Psoas muscle (tissue), 8 donors: ENCODE measurements around the gene ABRACL. TPM values are rescaled to one million over a fixed set of nuclear protein-coding genes. Genes with fewer than 3 reads are reported as not detected.

Experiments
- ATAC-seq, 4 donors: fragments of 200-7000 bp; cut with Tn5 transposase; one replicate each; pipeline ENCODE4 v1.9.1; 2020; ENCODE audit warnings: moderate library complexity in 3 of 4, mild to moderate bottlenecking in 2 of 4
- DNase-seq, 2 donors: peaks; one replicate each; pipeline ENCODE4 v3.0.0-alpha.2; 2020
- H3K27ac ChIP-seq: fragments of 200-600 bp; one replicate; pipeline ENCODE4 v1.8.0; 2022
- H3K27me3 ChIP-seq, 3 donors: fragments of 200-600 bp in 1 of 3; one replicate each; pipeline versions ENCODE4 v1.6.1 to v1.8.0; 2013 to 2022; ENCODE audit warnings: low read length in 2 of 3, mild to moderate bottlenecking in 2 of 3, moderate library complexity in 1 of 3; ENCODE audit not compliant: insufficient read depth in 3 of 3
- H3K36me3 ChIP-seq, 2 donors: fragments of 200-600 bp in 1 of 2; one replicate each; pipeline versions ENCODE4 v1.6.1 to v1.8.0; 2013 to 2022; ENCODE audit warnings: low read depth in 1 of 2, mild to moderate bottlenecking in 1 of 2, moderate library complexity in 1 of 2; ENCODE audit not compliant: insufficient read depth in 1 of 2
- H3K4me1 ChIP-seq: fragments of 200-600 bp; one replicate; pipeline ENCODE4 v1.8.0; 2022
- H3K4me3 ChIP-seq: fragments of 200-600 bp; one replicate; pipeline ENCODE4 v1.8.0; 2022; ENCODE audit warnings: mild to moderate bottlenecking
- H3K9me3 ChIP-seq: fragments of 200-600 bp; one replicate; pipeline ENCODE4 v1.8.0; 2022
- WGBS, 3 donors: extraction: QIAGEN DNeasy Blood & Tissue Kit; methylation state at CpG; one replicate each; pipeline versions ENCODE4 v1.1.6 to v1.1.7; 2013; 5-methylcytosine and 5-hydroxymethylcytosine counted together
- intact Hi-C, 2 donors: fragments of 100-400 bp; cut with DNase I; formaldehyde crosslinking; loops; one replicate each; pipeline versions ENCODE4 v1.11.0 to v1.14.2; 2022
- polyA plus RNA-seq, 3 donors: library from polyadenylated mRNA; stranded (reverse); fragments of 200-250 nt; gene quantifications; one replicate each; pipeline ENCODE4 v1.2.3, GENCODE V29; 2013
- total RNA-seq, 4 donors: library from RNA; stranded (reverse); fragmentation: NEBNext Ultra II Directional in 2 of 4; extraction: Animal tissue kit (Norgen Biotek cat#: 25700) in 2 of 4; gene quantifications; one replicate each; pipeline versions ENCODE4 v1.2.1 to v1.2.4, GENCODE V29; 2021 to 2023
- TF ChIP-seq, protein P1 (sequence below): fragments of 200-600 bp; IDR thresholded peaks from one replicate; pipeline ENCODE4 v1.8.0; 2022; ENCODE audit warnings: antibody characterized with exemption
- donor health status: healthy with polysubstance abuse.
- donor health status: DM: no; HTN: no; CAD: no; lungs with moderate emphysema.
- donor health status: Bipolar disorder and iron deficiency.
- donor health status: healthy.
- donor health status: DM: yes; HTN: yes; CAD: no.
- donor health status: DM: no; HTN: no; CAD: no.
- donor health status: DM: no; HTN: no; CAD: no.
- donor health status: DM: yes; HTN: yes; CAD: no.

The ABRACL gene
- total and polyA plus RNA-seq, 7 donors: 0.92 to 6.3 (median 2.2) TPM

GRCh38 chr6:139014945-139015344, 13.6 kb upstream of the ABRACL start:
- no peaks in the 10 kb centered on the region for H3K4me1 ChIP-seq
- no peak overlapping the region for H3K27ac ChIP-seq
- WGBS, 3 donors: 56 to 69% (median 65%) methylated on average over 3 of the region's 3 CpGs
- TF ChIP-seq, protein P1, sequence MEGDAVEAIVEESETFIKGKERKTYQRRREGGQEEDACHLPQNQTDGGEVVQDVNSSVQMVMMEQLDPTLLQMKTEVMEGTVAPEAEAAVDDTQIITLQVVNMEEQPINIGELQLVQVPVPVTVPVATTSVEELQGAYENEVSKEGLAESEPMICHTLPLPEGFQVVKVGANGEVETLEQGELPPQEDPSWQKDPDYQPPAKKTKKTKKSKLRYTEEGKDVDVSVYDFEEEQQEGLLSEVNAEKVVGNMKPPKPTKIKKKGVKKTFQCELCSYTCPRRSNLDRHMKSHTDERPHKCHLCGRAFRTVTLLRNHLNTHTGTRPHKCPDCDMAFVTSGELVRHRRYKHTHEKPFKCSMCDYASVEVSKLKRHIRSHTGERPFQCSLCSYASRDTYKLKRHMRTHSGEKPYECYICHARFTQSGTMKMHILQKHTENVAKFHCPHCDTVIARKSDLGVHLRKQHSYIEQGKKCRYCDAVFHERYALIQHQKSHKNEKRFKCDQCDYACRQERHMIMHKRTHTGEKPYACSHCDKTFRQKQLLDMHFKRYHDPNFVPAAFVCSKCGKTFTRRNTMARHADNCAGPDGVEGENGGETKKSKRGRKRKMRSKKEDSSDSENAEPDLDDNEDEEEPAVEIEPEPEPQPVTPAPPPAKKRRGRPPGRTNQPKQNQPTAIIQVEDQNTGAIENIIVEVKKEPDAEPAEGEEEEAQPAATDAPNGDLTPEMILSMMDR: no peak
- ATAC-seq (no peak), DNase-seq (no peak)
- H3K27me3 ChIP-seq: no peaks in the 10 kb centered on the region
- H3K36me3 ChIP-seq: no peaks in the 10 kb centered on the region
- no peaks in the 10 kb centered on the region for H3K9me3 ChIP-seq
- no peak overlapping the region for H3K4me3 ChIP-seq
- intact Hi-C loops: no loop called here

- Histone ChIP-seq H3K9me3 (no peaks in the 10 kb centered on the region), H3K27ac (no peak overlapping the region), H3K27me3 (no peaks in the 10 kb centered on the region), H3K4me3 (no peak overlapping the region), H3K4me1 (no peaks in the 10 kb centered on the region), H3K36me3 (no peaks in the 10 kb centered on the region)
- WGBS, 3 donors: 59 to 75% (median 63%) methylated on average over 7 of the region's 7 CpGs
- no peak for DNase-seq
- intact Hi-C loops: no loop called here
- TF ChIP-seq, protein P1: no peak
- no peak for ATAC-seq
These were observed 12.0 kb upstream of the ABRACL start for GRCh38 chr6:139016337-139017213.

DNA sequence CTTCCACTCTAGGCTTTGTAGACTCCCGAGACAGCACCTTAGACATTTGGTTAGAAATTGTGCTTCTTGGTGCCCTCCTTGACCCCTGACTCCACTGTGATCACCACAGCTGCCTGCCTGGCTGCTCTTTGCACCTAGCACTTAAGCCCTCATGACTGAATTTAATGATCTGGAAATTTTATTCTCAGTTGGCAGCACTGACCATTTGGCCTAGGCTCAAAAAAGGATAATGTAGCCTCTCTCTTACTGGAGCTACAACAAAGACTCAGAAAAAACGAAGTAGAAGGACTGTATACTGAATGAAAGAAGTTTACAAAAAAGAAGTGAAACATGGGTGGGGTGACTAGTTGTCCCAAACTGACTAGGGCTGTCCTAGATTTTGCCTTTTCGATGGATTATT, 11.3 kb upstream of the ABRACL start:
- no peaks in the 10 kb centered on the region for H3K9me3 ChIP-seq
- H3K36me3 ChIP-seq: no peaks in the 10 kb centered on the region
- H3K4me1 ChIP-seq: no peaks in the 10 kb centered on the region
- ATAC-seq (peak in 1 of 4 donors; percentile 41), DNase-seq (no peak)
- no peak overlapping the region for H3K4me3 ChIP-seq
- H3K27me3 ChIP-seq: no peaks in the 10 kb centered on the region
- intact Hi-C loops: no loop called here
- no peak overlapping the region for H3K27ac ChIP-seq
- WGBS, 3 donors: 29 to 57% (median 34%) methylated on average over 3 of the region's 3 CpGs
- TF ChIP-seq, protein P1: no peak

DNA sequence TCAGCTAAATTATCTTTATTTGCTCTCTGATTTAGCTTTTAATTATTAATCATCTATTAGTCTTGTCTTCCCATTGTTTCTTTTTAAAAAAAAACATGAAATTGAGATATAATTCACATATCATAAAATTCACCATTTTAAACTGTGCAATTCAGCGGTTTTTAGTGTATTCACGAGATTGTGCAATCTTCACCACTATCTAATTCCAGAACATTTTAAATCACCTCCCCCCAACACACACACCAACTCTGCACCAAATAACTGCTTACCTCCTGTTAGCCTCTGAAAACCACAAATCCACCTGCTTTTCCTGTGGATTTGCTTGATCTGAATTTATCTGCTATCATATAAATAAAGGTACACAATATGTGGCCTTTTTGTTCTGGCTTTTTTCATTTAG, 8.8 kb upstream of the ABRACL start:
- Histone ChIP-seq H3K4me1 (no peaks in the 10 kb centered on the region), H3K27me3 (no peaks in the 10 kb centered on the region), H3K9me3 (no peaks in the 10 kb centered on the region), H3K4me3 (no peak overlapping the region), H3K27ac (no peak overlapping the region), H3K36me3 (no peaks in the 10 kb centered on the region)
- DNase-seq (no peak), ATAC-seq (no peak)
- intact Hi-C loops: no loop called here
- WGBS, 3 donors: 96 to 97% (median 96%) methylated on average over 2 of the region's 2 CpGs
- TF ChIP-seq, protein P1: no peak
